NCI-H2171 treated with DMSO at 0.1 percent for 48 hours (cell line): Measurements from ENCODE around the gene SLC15A4.
"Not testable (repeated sequence)": the region's sequence is repeated elsewhere in the genome, so short reads cannot be mapped to it uniquely, and the experiment has no call there.

Source experiments
- DNase-seq: peaks from one replicate; lab custom pipeline; 2025; lab: John Stamatoyannopoulos, UW

Gene SLC15A4

GRCh38 chr12:128844031-128844635 is 20.4 kb upstream of the SLC15A4 start:
- DNase-seq, result peak; percentile 5

GRCh38 chr12:128843538-128843937 is 19.8 kb upstream of the SLC15A4 start:
- DNase-seq, result no peak

GRCh38 chr12:128842579-128842978 is 18.8 kb upstream of the SLC15A4 start:
- DNase-seq, result no peak

GRCh38 chr12:128840862-128841468 is 17.2 kb upstream of the SLC15A4 start:
- DNase-seq, result peak; percentile 9

GRCh38 chr12:128839885-128840284 is 16.1 kb upstream of the SLC15A4 start:
- not testable (repeated sequence) for DNase-seq

- DNase-seq, result no peak
Measured at GRCh38 chr12:128833418-128833817, 9.7 kb upstream of the SLC15A4 start.

GRCh38 chr12:128830505-128830893 is 6.7 kb upstream of the SLC15A4 start:
- no peak for DNase-seq

GRCh38 chr12:128829861-128830504 is 6.2 kb upstream of the SLC15A4 start:
- no peak for DNase-seq

GRCh38 chr12:128827724-128828123 is 4.0 kb upstream of the SLC15A4 start:
- DNase-seq, result no peak

- DNase-seq, result peak; percentile 46
Measured at GRCh38 chr12:128825835-128826234, 2.1 kb upstream of the SLC15A4 start.

GRCh38 chr12:128823216-128823915 is 392 bp downstream of the SLC15A4 start:
- no peak for DNase-seq

- no peak for DNase-seq
Measured at GRCh38 chr12:128820723-128821432, 2.9 kb downstream of the SLC15A4 start.

- no peak for DNase-seq
Measured at GRCh38 chr12:128820253-128820652, 3.5 kb downstream of the SLC15A4 start.

GRCh38 chr12:128819293-128820144 is 4.2 kb downstream of the SLC15A4 start:
- no peak for DNase-seq

GRCh38 chr12:128818065-128819022 is 5.4 kb downstream of the SLC15A4 start:
- no peak for DNase-seq

- no peak for DNase-seq
Measured at GRCh38 chr12:128817111-128818015, 6.4 kb downstream of the SLC15A4 start.

- no peak for DNase-seq
Measured at GRCh38 chr12:128816643-128816920, 7.2 kb downstream of the SLC15A4 start.

GRCh38 chr12:128815779-128816642 is 7.7 kb downstream of the SLC15A4 start:
- DNase-seq, result no peak
